ENCODE data around the gene AHNAK. TPM values are rescaled to one million over a fixed set of nuclear protein-coding genes. Genes with fewer than 3 reads are reported as not detected.

Gene AHNAK
- total RNA-seq, 2 donors from 2014 or later: 692 to 863 TPM

DNA sequence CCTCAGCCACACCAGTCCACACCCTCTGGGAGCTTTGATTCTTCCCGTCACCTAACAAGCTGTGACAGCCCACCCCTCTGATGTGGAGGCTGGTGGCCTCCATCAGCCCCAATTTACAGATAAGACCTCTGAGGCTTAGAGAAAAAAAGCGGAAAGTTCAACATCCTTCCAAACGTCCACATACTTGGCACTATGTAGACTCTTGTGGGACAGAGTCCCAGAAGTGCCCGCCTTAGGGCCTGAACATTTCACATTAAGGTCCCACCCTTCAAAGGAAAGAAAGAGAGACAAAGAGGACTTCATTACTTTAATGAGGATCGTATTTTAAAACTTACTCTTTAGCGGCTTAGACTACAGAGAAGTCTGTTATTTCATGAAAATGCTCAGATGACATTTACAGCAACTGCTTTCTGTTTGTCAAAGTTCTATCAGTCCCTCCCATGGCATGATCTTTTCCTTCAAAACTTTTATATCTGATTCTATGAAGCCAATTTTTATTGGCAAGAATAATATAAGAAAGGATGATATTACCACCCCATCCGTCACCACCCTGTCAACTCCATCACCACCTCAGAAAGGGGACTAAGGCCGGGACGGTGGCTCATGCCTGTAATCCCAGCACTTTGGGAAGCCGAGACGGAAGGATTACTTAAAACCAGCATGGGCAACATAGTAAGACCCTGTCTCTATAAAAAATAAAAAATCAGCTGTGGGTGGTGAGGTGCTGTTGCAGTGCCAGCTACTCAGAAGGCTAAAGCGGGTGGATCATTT is 143.5 kb downstream of the AHNAK start:
- peak overlapping the region; percentile 31 for H3K4me3 Mint-ChIP-seq
- peak overlapping the region; percentile 88 for H3K27ac Mint-ChIP-seq
- no peak for ATAC-seq
- H3K9me3 ChIP-seq (ENCODE audit: control insufficient read depth, low read length, poor library complexity, severe bottlenecking): no peaks in the 10 kb centered on the region
- H3K27me3 Mint-ChIP-seq: no peaks in the 10 kb centered on the region
- H3K4me1 Mint-ChIP-seq: peaks cover 20% of the 10 kb centered on the region
- DNase-seq: no peak
- no peaks in the 10 kb centered on the region for H3K36me3 Mint-ChIP-seq (ENCODE audit: low read depth)

DNA sequence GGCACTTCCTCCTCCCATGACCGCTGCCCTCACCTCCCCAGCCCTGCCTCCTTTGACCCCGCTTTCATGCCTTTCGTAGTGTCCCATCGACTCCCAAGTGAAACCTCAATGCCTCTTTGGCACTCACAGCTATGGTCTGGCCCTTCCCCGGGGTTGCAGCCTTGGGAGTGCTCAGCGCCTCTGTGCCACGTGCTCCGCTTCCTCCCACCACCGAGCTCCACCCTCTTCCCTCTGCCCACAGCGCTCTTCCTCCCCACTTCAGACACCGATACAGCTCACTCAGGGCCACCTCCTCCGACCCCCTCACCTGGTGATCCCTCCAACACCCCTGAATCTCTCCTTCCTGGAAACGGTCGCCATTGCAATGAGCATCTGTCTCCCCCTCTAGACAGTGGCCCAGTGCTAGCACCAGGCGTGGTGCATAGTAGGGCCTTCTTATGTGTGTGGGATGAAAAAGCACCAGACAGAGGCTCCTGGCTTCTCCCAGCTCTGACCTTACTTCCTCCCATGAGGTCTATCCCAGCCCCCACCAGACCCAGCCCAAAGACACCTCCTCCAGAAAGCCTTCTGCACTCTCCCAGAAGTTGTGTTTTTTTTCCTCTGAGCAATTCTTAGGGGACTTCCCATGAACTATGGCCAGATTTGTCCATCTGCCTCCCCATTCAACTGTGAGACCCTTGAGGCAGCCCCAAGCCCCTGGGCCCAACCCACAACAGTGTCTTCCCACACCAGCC is 144.2 kb downstream of the AHNAK start:
- Mint-ChIP-seq H3K4me3 (peak overlapping the region; percentile 78), H3K36me3 (ENCODE audit: low read depth) (no peaks in the 10 kb centered on the region), H3K27ac (peak overlapping the region; percentile 88), H3K27me3 (no peaks in the 10 kb centered on the region), H3K4me1 (peaks cover 22% of the 10 kb centered on the region)
- peak in 1 of 3 donors; percentile 15 for DNase-seq
- H3K9me3 ChIP-seq (ENCODE audit: control insufficient read depth, low read length, poor library complexity, severe bottlenecking): no peaks in the 10 kb centered on the region
- peak; percentile 93 for ATAC-seq

DNA sequence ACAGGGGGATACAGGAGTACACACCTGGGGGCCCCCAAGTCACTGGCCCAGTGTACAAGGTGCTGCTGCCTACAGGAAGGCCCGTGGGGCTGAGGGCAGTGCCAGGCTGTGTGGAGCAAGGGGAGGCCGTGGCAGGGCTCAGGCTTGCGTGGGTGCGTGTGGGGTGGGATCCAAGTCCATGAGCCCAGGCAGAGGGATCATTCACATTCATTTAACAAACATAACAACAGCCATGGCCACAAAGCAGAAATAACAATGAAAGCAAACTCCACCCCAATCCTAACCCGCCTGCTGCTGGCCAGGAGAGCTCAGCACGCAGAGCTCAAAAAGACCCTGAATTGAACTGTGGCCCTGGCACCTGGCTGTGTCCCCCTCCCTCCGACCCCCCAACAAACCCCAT is 144.8 kb downstream of the AHNAK start:
- DNase-seq: no peak
- H3K27ac Mint-ChIP-seq: peak overlapping the region; percentile 88
- H3K36me3 Mint-ChIP-seq (ENCODE audit: low read depth): no peaks in the 10 kb centered on the region
- H3K4me1 Mint-ChIP-seq: peaks cover 22% of the 10 kb centered on the region
- peak overlapping the region; percentile 78 for H3K4me3 Mint-ChIP-seq
- no peaks in the 10 kb centered on the region for H3K27me3 Mint-ChIP-seq
- no peaks in the 10 kb centered on the region for H3K9me3 ChIP-seq (ENCODE audit: control insufficient read depth, low read length, poor library complexity, severe bottlenecking)
- no peak for ATAC-seq

DNA sequence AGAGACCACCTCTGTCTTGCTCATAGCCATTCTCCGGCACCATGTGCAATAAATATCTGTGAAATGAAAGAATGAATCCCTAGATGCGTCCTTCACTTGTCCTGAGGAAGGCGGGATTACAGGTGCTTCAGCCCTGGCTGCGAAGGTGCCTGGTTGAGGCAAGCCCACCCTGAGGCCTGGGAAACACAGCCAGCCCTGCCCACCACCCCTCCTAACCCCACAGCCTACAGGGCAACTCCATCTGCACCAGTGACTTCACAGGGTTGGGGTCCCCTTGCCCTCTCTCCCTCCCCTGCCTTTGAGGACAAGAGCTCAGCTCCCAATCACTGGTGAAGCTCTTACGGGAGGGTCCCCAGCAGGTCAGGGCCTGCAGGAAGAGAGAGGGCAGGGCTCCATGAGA is 145.2 kb downstream of the AHNAK start:
- H3K9me3 ChIP-seq (ENCODE audit: control insufficient read depth, low read length, poor library complexity, severe bottlenecking): no peaks in the 10 kb centered on the region
- no peak for ATAC-seq
- H3K27me3 Mint-ChIP-seq: no peaks in the 10 kb centered on the region
- peaks cover 22% of the 10 kb centered on the region for H3K4me1 Mint-ChIP-seq
- H3K27ac Mint-ChIP-seq: peak overlapping the region; percentile 88
- no peak for DNase-seq
- no peaks in the 10 kb centered on the region for H3K36me3 Mint-ChIP-seq (ENCODE audit: low read depth)
- H3K4me3 Mint-ChIP-seq: no peak overlapping the region

DNA sequence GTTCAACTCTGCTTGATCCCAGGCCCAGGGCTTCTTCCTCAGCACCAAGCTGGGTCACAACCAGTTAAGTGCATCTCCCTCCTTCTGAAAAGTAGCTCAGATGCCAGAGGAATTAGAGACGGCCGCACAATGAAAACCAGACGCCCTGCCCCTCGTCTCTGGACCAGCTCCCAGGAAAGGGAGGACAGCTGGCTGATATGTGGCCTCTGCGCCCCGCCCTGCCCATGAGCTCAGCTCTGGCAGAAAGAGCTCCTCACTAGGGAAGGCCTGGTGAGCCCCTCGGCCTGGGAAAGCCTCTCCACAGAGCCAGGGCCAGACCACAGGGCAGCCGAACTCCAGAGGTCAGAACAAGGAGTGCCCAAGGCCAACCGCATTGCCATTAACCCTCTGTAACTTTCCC is 145.8 kb downstream of the AHNAK start:
- H3K9me3 ChIP-seq (ENCODE audit: control insufficient read depth, low read length, poor library complexity, severe bottlenecking): no peaks in the 10 kb centered on the region
- Mint-ChIP-seq H3K36me3 (ENCODE audit: low read depth) (no peaks in the 10 kb centered on the region), H3K27ac (no peak overlapping the region), H3K4me3 (no peak overlapping the region), H3K4me1 (peaks cover 22% of the 10 kb centered on the region), H3K27me3 (no peaks in the 10 kb centered on the region)
- no peak for ATAC-seq
- DNase-seq: no peak

DNA sequence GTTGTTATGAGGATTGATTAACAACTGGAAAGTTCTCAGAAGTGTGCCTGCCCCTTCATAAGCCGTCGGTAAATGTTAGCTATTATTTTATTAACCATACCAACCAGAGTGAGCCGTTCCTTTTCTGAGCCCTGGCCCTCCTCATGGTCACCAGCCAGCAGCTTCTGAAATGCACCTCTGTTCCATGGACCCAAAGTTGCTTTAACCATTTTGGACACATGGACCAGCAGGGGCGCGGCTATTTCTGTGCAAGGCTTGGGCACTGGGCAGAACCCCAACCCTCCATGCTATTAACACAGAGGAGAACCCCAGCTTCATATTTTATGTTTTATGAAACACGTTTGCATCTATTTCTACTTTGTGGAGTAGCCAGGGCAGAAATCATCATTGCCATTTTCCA is 146.3 kb downstream of the AHNAK start:
- peak overlapping the region; percentile 8 for H3K27ac Mint-ChIP-seq
- no peak for ATAC-seq
- no peak for DNase-seq
- peaks cover 22% of the 10 kb centered on the region for H3K4me1 Mint-ChIP-seq
- H3K4me3 Mint-ChIP-seq: no peak overlapping the region
- H3K9me3 ChIP-seq (ENCODE audit: control insufficient read depth, low read length, poor library complexity, severe bottlenecking): no peaks in the 10 kb centered on the region
- H3K27me3 Mint-ChIP-seq: no peaks in the 10 kb centered on the region
- no peaks in the 10 kb centered on the region for H3K36me3 Mint-ChIP-seq (ENCODE audit: low read depth)

DNA sequence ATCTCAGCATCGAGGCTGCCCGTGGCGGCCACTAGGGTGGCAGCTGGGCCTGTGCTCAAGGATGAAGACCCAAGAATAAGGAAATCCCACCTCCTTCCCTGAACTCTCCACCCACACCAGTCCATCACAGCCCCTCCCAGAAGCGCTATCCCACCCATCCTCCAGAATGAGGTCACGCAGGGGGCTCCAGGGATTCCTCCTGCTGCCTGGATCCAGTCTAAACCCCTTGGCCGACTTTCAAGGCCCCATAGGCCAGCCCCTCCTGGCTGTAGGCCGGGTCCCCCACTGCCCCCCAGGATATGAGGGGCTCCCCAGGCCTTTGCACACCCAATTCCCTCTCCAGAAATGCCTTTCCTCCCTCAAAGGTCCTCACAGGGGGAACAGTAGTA is 146.7 kb downstream of the AHNAK start:
- DNase-seq (no peak), ATAC-seq (no peak)
- Mint-ChIP-seq H3K27me3 (no peaks in the 10 kb centered on the region), H3K4me1 (peaks cover 24% of the 10 kb centered on the region), H3K4me3 (no peak overlapping the region), H3K36me3 (ENCODE audit: low read depth) (no peaks in the 10 kb centered on the region), H3K27ac (peak overlapping the region; percentile 8)
- H3K9me3 ChIP-seq (ENCODE audit: control insufficient read depth, low read length, poor library complexity, severe bottlenecking): no peaks in the 10 kb centered on the region

DNA sequence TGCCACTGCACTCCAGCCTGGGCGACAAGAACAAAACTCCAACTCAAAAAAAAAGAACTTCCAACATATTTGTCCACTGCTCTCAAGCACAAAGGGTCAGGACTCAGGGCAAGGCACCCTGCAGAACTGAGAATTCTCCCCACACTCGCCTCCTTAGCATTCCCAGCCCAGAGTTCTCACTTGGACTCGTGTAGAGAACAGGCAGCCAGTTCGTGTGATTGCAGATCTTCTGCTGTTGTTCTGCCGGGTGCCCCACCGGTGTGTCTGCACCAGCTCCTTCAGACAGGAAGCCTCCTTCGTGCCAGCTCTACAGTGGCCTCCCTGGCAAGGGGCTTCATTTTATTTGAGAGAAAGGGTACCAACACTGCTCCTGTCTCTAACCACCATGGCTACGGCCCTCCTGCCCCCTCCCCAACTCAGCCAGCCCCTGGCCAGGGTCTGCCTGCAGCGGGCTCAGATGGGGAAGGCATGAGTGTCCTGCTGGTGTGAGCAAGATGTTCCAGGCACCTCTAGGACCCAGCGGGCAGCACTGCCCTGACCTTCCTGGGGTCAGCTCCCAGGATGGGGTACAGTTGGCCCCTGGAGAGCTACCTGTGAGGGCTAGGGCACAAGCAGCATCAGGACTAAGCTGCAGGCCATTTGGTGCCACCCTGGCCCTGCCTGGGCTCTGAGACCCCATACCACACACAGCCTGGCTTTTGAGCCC is 147.3 kb downstream of the AHNAK start:
- DNase-seq (no peak), ATAC-seq (no peak)
- Mint-ChIP-seq H3K4me1 (peaks cover 24% of the 10 kb centered on the region), H3K36me3 (ENCODE audit: low read depth) (no peaks in the 10 kb centered on the region), H3K4me3 (no peak overlapping the region), H3K27me3 (no peaks in the 10 kb centered on the region), H3K27ac (peak overlapping the region; percentile 8)
- no peaks in the 10 kb centered on the region for H3K9me3 ChIP-seq (ENCODE audit: control insufficient read depth, low read length, poor library complexity, severe bottlenecking)

DNA sequence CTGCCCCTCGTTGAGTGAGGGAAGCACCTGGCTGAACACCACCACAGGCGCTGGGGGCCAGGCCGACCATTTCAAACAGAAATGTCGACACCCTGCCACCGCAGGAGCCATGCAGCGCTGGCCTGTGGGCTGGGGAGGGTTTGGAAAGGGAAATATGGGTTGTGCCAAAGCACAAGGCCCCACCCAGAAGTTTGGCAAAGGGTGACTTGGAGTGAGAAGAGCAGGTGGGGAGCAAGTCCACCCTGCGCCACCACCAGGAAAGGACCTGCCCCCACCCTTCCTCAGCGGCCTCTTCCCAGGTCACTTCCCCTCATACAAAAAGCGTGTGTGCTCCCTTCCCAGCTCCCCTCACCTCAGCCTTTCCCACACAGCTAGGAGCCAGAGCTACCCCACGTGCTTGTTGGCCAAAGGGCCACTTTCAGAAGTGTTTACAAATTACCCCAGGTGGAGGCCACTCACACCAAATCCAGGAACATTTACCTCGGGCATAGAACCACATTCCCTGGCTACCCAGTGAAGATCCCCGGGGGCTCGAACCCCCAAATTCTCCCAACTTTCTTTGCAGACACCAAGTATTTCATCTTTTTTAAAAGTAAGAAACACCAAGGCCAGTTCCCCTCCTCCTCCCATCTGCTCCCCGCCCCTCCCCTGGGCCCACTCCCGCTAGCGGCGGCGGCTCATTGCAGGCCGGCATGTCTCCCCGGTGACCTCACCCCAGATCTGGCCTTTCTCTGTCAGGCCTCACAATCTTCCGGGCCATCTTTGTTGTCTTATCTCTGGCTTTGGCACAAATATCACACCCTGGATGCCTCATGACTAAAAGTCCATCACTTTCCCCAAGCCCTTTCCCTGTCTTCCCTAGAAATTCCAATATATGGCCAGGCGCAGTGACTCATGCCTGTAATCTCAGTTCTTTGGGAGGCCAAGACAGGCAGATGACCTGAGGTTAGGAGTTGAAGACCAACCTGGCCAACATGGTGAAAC is 148.3 kb downstream of the AHNAK start:
- Mint-ChIP-seq H3K27me3 (no peaks in the 10 kb centered on the region), H3K4me3 (no peak overlapping the region), H3K36me3 (ENCODE audit: low read depth) (no peaks in the 10 kb centered on the region), H3K4me1 (peaks cover 20% of the 10 kb centered on the region), H3K27ac (no peak overlapping the region)
- no peak for DNase-seq
- H3K9me3 ChIP-seq (ENCODE audit: control insufficient read depth, low read length, poor library complexity, severe bottlenecking): no peaks in the 10 kb centered on the region
- ATAC-seq: no peak

DNA sequence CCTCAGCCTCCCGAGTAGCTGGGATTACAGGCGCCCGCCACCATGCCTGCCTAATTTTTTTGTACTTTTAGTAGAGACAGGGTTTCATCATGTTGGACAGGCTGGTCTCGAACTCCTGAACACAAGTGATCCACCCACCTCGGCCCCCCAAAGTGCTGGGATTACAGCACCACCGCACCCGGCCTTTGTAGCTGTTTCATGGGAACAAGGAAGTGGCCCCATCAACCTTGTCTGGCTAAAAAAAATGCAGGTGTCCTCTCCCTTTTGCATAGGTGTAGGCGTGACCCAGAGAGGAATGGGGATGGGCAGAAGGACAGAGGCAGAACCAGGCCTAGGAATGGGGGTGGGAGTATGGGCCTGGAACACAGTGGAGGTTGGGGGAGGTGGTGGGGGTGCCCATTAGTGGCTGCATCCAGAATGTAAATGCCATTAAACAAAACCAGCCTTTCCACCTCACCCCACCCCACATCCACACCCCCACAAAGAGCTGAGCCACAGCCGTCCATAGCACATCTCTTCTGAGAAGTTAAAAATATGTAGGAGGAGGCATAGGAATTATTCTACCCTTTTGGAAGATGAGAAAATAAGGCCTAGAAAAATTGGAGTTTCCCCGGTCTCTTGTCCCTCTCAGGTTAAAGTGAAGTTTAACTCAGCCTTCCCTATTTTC is 150.6 kb downstream of the AHNAK start:
- Mint-ChIP-seq H3K27ac (no peak overlapping the region), H3K36me3 (ENCODE audit: low read depth) (no peaks in the 10 kb centered on the region)
- ATAC-seq: no peak

DNA sequence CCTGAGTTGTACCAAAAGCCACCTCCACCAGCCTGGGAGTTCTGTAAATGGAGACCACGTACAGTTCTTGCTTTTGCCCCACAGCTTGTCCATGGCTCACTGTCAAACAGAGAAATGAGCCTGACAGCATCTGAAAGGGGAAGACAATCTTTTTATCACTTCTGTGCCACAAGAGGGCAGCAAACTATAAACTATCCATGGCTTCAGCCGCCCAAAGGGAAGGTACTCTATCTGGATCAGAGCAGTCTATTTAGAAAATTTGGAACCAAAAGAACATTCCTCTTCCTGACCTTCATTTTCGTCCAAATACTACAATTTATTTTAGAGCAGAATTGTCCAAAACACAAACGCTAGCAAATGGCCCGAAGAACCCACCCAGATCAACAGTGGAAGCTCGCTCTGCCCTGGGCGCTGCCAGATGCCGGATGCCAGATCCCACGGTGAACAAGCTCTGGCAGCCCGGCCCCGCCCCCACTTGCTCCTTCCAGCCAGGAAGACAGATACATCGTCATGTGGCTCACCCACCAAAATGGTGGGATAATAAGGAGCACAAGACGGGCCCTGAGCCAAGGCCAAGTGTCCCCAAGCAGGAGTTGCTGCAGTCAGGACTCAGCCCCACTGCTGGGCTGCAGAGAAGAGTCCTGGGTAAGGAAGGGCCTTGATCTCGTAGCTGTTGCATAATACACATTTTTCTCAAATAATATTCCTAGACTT is 151.6 kb downstream of the AHNAK start:
- no peak overlapping the region for H3K27ac Mint-ChIP-seq
- no peaks in the 10 kb centered on the region for H3K9me3 ChIP-seq (ENCODE audit: control insufficient read depth, low read length, poor library complexity, severe bottlenecking)
- H3K4me3 Mint-ChIP-seq: no peak overlapping the region
- DNase-seq (no peak), ATAC-seq (peak; percentile 85)
- H3K4me1 Mint-ChIP-seq: peaks cover 7% of the 10 kb centered on the region
- H3K27me3 Mint-ChIP-seq: no peaks in the 10 kb centered on the region
- H3K36me3 Mint-ChIP-seq (ENCODE audit: low read depth): no peaks in the 10 kb centered on the region

More for the DNA sequence above, 150.6 kb downstream of the AHNAK start:
- Mint-ChIP-seq H3K4me3 (no peak overlapping the region), H3K4me1 (peaks cover 7% of the 10 kb centered on the region), H3K27me3 (no peaks in the 10 kb centered on the region)
- no peaks in the 10 kb centered on the region for H3K9me3 ChIP-seq (ENCODE audit: control insufficient read depth, low read length, poor library complexity, severe bottlenecking)
- DNase-seq: no peak

DNA sequence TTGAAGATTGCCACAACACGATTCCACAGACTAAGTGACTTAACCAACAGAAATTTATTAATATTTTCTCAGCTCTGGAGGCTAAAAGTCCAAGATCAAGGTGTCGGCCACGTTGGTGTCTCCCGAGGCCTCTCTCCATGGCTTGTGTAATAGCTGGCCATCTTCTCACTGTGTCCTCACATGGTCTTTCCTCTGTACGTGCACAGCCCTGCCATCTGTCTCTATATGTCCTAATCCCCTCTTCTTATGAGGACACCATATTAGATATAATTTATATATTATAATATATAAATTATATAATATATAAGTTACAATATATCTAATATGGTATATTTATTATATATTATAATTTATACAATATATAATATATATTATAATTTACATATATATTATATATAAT is 152.9 kb downstream of the AHNAK start:
- H3K4me3 Mint-ChIP-seq: no peak overlapping the region
- no peaks in the 10 kb centered on the region for H3K9me3 ChIP-seq (ENCODE audit: control insufficient read depth, low read length, poor library complexity, severe bottlenecking)
- no peaks in the 10 kb centered on the region for H3K27me3 Mint-ChIP-seq
- H3K27ac Mint-ChIP-seq: no peak overlapping the region
- no peak for ATAC-seq
- peaks cover 4% of the 10 kb centered on the region for H3K4me1 Mint-ChIP-seq
- DNase-seq: no peak
- H3K36me3 Mint-ChIP-seq (ENCODE audit: low read depth): no peaks in the 10 kb centered on the region

Measured in T-helper 17 cell (primary cell).